NCI-H128 (cell line): ENCODE measurements around the gene ARHGAP45.
"Not testable (repeated sequence)": the region's sequence is repeated elsewhere in the genome, so short reads cannot be mapped to it uniquely, and the experiment has no call there.

Experiments
- DNase-seq: peaks from one replicate; lab custom pipeline; 2025; ENCODE audit not compliant: unreplicated experiment; lab: John Stamatoyannopoulos, UW

The ARHGAP45 gene

GRCh38 chr19:1113030-1113985 is 46.3 kb downstream of the ARHGAP45 start:
- DNase-seq = peak; percentile 29

GRCh38 chr19:1113986-1114483 is 47.1 kb downstream of the ARHGAP45 start:
- DNase-seq = no peak

GRCh38 chr19:1114728-1115127 is 47.8 kb downstream of the ARHGAP45 start:
- not testable (repeated sequence) for DNase-seq

GRCh38 chr19:1115646-1116420 is 48.9 kb downstream of the ARHGAP45 start:
- no peak for DNase-seq

- DNase-seq = no peak
These were observed 50.0 kb downstream of the ARHGAP45 start for GRCh38 chr19:1116726-1117581.

GRCh38 chr19:1117654-1118053 is 50.7 kb downstream of the ARHGAP45 start:
- DNase-seq = no peak

GRCh38 chr19:1118999-1119398 is 52.0 kb downstream of the ARHGAP45 start:
- DNase-seq = no peak

- DNase-seq = no peak
These were observed 52.7 kb downstream of the ARHGAP45 start for GRCh38 chr19:1119475-1120217.

- DNase-seq = no peak
These were observed 54.4 kb downstream of the ARHGAP45 start for GRCh38 chr19:1121395-1121794.

- no peak for DNase-seq
These were observed 55.3 kb downstream of the ARHGAP45 start for GRCh38 chr19:1122021-1122971.

GRCh38 chr19:1122972-1123363 is 56.0 kb downstream of the ARHGAP45 start:
- DNase-seq = no peak

GRCh38 chr19:1123381-1123780 is 56.4 kb downstream of the ARHGAP45 start:
- no peak for DNase-seq

- DNase-seq = no peak
These were observed 57.1 kb downstream of the ARHGAP45 start for GRCh38 chr19:1123885-1124677.

GRCh38 chr19:1125601-1126467 is 58.9 kb downstream of the ARHGAP45 start:
- DNase-seq = no peak

GRCh38 chr19:1126984-1127760 is 60.2 kb downstream of the ARHGAP45 start:
- DNase-seq = no peak

GRCh38 chr19:1128106-1128505 is 61.1 kb downstream of the ARHGAP45 start:
- no peak for DNase-seq
